ENCODE results near the gene CXCL10. TPM values are rescaled to one million over a fixed set of nuclear protein-coding genes. Genes with fewer than 3 reads are reported as not detected.
A peak's percentile ranks its signal among the peaks of the same experiment; 100 is the strongest.

The CXCL10 gene
- total and polyA plus RNA-seq, 9 of the 15 experiments (the other 6 are each of a cell fraction or from before 2014, with no cell fraction given) = 0.06 to 0.18 (median 0.08) TPM; not detected in 6

DNA sequence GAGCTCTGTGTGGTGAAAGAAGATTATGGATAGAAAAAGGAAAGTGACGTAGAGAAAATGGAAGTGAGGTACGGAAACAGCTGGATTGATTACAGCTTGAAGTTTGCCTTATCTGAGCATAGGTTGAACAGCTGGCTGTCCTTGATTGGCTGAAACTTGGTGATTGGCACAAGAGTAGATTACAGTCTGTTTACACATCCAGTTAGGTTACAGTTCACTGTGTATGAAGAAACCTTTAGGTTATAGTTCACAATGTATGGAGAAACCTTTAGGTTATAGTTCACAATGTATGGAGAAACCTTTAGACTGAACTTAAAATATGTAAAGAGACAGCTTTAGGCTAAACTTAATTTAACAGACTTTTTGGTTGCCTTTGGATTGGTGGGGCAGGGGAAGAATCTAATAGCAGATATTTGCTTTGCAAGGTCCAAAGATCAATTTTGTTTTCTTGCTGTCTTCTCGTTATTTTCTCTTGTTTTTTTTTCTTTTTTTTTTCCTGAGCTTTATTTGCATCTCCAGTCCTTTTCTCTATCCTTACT is 35.7 kb upstream of the CXCL10 start (continued):
- TF ChIP-seq, protein P1, sequence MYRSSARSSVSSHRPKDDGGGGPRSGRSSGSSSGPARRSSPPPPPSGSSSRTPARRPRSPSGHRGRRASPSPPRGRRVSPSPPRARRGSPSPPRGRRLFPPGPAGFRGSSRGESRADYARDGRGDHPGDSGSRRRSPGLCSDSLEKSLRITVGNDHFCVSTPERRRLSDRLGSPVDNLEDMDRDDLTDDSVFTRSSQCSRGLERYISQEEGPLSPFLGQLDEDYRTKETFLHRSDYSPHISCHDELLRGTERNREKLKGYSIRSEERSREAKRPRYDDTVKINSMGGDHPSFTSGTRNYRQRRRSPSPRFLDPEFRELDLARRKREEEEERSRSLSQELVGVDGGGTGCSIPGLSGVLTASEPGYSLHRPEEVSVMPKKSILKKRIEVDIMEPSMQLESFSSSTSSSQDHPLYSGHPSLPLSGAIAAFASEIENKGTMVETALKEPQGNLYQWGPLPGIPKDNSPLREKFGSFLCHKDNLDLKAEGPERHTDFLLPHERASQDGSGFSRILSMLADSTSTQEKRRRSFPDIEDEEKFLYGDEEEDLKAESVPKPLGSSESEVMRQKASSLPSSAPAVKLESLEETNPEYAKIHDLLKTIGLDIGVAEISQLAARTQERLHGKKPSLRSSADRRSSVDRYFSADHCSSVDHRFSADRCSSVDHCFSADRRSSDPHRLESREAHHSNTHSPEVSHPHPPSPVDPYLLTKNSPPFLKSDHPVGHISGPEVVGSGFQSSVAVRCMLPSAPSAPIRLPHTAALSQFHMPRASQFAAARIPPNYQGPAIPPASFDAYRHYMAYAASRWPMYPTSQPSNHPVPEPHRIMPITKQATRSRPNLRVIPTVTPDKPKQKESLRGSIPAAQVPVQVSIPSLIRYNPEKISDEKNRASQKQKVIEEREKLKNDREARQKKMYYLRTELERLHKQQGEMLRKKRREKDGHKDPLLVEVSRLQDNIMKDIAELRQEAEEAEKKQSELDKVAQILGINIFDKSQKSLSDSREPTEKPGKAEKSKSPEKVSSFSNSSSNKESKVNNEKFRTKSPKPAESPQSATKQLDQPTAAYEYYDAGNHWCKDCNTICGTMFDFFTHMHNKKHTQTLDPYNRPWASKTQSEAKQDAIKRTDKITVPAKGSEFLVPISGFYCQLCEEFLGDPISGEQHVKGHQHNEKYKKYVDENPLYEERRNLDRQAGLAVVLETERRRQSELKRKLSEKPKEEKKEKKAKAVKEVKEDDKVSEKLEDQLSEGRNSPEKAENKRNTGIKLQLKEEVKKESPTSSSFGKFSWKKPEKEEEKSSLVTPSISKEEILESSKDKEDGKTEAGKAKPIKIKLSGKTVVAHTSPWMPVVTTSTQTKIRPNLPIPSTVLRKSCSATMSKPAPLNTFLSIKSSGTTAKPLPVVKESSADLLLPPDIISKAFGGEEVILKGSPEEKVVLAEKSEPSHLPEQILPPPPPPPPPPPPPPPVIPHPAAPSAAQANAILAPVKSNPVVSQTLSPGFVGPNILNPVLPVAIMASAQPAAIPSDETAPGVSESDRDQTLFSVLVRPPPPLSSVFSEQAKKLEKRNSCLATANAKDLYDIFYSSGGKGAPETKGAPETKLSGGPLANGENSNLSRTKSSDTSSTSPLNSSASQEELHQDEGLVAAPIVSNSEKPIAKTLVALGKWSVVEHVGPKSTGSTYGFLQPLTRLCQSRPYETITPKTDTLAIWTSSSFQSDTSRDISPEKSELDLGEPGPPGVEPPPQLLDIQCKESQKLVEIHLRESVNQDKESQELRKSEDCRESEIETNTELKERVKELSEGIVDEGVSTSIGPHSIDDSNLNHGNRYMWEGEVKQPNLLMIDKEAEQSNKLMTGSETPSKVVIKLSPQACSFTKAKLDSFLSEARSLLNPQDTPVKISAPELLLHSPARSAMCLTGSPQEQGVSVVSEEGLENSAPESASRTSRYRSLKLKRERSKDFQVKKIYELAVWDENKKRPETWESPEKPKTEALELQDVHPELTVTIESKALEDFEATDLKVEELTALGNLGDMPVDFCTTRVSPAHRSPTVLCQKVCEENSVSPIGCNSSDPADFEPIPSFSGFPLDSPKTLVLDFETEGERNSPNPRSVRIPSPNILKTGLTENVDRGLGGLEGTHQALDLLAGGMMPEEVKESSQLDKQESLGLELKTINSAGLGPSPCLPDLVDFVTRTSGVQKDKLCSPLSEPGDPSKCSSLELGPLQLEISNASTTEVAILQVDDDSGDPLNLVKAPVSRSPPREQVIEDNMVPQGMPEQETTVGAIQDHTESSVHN (IDR thresholded peaks at IDR 0.05; ENCODE audit: borderline replicate concordance in 1 of 2, low read depth in 1 of 2) = peak in 1 of 2 experiments; percentile 94; a peak in 2 of 4 replicates
- TF ChIP-seq CC2D1A (IDR thresholded peaks at IDR 0.05) (peak; percentile 89), TAL1 (IDR thresholded peaks at IDR 0.05) (peak; percentile 84), ATF7 (IDR thresholded peaks at IDR 0.05) (peak; percentile 52; the same call in 1 of the 2 replicates), L3MBTL2 (IDR thresholded peaks at IDR 0.05) (0 out of 2 replicates have a peak, but pooled peaks have one; percentile 30), MEIS2 (IDR thresholded peaks at IDR 0.05; ENCODE audit: partially characterized antibody) (peak; percentile 69), ZNF764 (CRISPR knock-in tag; IDR thresholded peaks at IDR 0.05; ENCODE audit: low read depth) (no peak)
- TF ChIP-seq, protein P2, sequence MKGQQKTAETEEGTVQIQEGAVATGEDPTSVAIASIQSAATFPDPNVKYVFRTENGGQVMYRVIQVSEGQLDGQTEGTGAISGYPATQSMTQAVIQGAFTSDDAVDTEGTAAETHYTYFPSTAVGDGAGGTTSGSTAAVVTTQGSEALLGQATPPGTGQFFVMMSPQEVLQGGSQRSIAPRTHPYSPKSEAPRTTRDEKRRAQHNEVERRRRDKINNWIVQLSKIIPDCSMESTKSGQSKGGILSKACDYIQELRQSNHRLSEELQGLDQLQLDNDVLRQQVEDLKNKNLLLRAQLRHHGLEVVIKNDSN (CRISPR knock-in tag; IDR thresholded peaks at IDR 0.05) = no peak

Measured in K562 (cell line).